NCI-H510A (cell line): ENCODE measurements around the gene TRIM62.
A peak's percentile ranks its signal among the peaks of the same experiment; 100 is the strongest.
"Not testable (repeated sequence)": the region's sequence is repeated elsewhere in the genome, so short reads cannot be mapped to it uniquely, and the experiment has no call there.

Experiments used
- DNase-seq: peaks from one replicate; lab custom pipeline; 2025; lab: John Stamatoyannopoulos, UW

Gene TRIM62

GRCh38 chr1:33158366-33158765 lies 23.5 kb downstream of the TRIM62 start:
- DNase-seq: no peak

- no peak for DNase-seq
These were observed 24.7 kb downstream of the TRIM62 start for GRCh38 chr1:33157131-33157530.

GRCh38 chr1:33155877-33156538 lies 25.8 kb downstream of the TRIM62 start:
- no peak for DNase-seq

GRCh38 chr1:33153650-33154049 lies 28.2 kb downstream of the TRIM62 start:
- no peak for DNase-seq

DNA sequence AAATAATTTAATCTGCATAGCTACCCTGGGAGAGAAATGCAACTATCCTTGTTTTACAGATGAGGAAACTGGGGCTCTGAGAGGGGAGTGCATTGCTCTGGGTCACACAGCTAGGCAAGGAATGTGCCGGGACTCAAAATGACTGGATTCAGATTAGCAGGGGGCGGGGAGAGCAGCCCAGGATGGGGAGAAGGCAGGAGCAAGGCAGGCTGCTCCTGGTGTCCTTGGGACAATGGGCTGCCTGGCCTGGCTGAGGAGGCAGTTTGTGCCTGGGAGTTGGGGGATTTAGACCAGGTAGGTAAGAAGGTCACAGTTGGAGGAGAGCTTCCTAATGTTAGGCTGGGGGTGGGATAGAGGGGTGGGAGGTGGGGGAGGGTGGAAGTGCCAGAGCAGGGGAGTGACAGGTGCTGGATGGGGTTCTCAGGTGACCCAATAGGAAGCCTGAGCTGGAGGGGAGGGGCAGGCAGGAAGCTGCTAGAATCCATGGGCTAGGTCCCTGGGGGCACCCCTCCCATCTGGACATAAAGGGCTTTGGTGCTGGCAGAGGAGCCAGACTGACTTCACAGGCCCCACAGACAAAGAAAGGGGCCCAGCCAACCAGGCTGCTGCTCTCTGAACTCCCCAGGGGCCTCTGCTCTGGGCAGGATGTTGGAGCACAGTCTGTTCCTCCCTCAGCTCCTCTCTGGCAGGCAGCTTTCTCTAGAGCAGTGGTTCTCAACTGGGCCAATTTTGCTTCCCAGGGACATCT lies 29.0 kb downstream of the TRIM62 start:
- DNase-seq: no peak

DNA sequence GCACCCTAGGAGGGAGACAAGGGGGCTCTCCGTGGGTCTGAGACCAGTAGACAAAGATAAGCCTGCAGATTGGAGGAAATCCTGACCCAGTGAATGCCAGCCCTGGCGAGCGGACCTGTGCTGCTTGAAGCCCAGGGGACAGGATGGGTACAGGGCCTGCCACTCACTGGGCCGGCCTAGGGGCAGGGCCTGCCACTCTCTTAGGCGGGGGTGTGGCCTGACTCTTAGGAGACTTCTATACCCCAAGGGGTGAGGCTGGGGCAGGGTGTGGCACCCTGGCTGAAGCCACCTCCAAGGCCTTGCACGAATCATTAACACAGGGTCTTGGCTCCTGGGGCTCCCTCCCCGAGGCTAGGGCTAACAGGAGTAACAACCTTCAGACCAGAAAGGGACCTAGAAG lies 30.7 kb downstream of the TRIM62 start:
- DNase-seq: no peak

DNA sequence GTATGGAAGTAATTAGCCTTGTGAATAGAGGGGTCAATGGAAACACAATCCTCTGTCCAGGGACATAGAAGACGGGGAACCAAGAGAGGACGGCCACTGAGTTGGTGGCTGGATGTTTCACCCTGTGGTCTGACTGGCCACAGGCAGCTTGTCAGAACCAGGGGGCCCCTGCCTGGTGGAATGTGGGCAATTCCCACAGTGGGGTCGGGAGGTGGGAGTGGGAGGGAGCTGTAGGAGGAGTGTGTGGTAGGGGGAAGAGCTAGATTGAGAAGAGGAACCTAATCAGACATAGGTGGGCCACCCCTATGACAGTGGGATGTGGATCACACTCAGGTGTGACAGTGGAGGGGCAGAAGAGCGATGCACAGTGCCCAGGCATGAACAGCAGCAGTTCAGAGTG lies 31.3 kb downstream of the TRIM62 start:
- DNase-seq: no peak

- peak; percentile 35 for DNase-seq
These were observed 32.2 kb downstream of the TRIM62 start for GRCh38 chr1:33149453-33150190.

- no peak for DNase-seq
These were observed 33.2 kb downstream of the TRIM62 start for GRCh38 chr1:33148615-33149014.

DNA sequence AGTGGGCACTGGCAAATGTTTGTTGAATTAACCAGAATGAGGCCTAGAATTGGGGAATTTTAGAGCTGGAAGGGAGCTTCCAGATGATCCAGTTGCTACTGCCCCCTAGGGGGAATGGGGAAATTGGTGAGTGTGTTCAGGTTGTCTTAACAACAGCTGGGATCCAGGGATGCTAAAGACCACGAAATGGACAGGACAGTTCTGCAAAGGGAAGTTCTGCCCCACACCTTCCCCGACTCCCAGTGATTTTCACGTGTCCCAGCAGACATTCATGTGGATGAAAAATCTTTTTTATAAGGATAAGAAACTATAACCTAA lies 33.9 kb downstream of the TRIM62 start:
- DNase-seq: no peak

GRCh38 chr1:33147275-33147996 lies 34.4 kb downstream of the TRIM62 start:
- DNase-seq: no peak

DNA sequence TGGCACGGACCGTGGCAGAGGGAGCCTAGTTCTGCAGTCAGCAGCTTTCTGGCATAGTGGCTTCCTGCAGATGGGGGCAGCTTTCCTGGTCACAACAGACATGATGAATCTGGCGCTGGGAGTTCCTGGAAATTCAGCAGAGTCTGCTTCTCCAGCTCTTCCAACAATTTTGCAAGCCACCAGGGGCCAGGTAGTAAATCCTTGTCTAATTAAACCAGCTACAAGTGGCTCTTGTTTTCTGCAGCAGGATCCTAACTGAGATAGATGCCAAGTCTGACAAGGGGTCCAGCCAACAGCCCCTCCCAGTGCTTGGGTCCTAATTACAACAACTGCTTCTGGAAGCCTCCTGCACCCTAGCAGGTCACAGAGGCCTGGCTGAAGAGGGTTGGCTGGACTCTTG lies 35.8 kb downstream of the TRIM62 start:
- DNase-seq: no peak

- no peak for DNase-seq
These were observed 38.1 kb downstream of the TRIM62 start for GRCh38 chr1:33143698-33144097.

GRCh38 chr1:33143176-33143575 lies 38.7 kb downstream of the TRIM62 start:
- no peak for DNase-seq

DNA sequence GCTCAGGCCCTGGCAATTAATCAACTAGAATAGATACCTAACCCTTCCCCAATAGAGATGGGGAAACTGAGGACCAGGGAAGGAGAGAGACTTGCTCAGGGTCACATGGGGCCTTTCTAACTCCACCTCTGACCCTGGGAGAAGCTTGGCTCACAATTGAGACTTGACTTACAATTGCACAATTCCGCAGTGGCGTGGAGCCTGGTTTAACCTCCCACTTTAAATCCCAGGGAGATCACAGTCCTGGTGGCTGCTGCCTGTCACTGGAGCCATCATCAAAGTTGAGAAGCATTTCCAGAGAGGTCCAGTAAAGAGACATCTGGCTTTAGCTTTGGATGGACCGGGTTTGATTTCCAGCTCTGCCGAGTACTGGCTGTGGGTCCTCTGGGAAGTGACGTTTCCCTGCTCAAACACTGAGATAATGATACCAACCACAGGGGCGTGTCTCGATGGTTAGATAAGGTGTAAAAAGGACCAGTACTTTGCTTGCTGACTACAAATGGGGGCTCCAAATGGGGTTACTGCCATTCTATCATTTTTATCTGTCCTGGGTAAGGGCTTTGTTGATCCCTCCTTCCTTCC lies 39.3 kb downstream of the TRIM62 start:
- DNase-seq: no peak

- no peak for DNase-seq
These were observed 40.1 kb downstream of the TRIM62 start for GRCh38 chr1:33141781-33142180.

- DNase-seq: no peak
These were observed 40.6 kb downstream of the TRIM62 start for GRCh38 chr1:33141216-33141615.

DNA sequence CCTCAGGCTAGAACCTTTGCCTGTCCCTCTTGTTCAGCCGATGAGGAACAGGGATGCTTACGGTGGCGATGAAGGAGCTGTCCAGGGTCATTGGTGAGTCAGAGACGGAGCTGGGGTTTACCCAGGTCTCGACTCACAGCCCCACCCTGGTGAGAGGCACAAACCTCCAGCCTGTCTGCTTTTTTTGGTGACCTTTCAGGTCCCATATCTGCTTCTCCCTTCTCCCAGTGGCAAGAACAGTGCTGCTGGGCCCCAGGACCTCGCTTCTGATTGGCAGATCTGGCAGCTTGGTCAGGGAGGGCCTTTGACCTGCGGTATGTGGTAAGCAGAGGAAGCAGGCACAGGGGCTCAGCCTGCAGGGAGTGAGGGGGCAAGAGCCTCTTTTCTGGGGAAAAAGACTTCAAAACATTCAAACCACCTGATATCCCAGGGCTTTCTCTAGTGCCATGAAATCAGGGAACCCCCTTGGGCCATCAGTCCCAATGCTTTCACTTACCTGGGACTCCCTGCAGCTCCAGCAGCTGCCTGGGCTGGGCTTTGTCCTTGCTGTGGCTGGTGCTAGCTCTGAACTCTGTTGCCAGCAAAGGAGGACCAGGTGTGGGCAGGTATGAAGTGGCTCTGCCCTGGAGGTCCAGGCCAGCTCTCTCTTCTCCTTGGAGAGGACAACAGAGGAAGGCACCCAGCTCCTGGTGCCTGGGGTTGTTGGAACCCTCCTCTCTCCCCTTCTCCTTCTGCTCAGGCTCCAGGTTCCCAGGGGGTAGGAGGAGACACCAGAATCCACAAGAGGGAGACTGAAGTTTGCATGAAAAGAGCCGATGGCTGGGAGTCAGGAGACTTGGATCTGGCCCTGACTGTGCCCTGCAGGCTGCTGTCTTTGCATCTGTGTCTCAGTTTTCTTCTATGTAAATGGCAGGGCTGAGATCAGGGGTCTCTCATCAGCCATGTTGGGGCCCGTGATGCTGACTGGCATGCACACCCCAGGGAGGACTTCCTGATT lies 41.4 kb downstream of the TRIM62 start:
- no peak for DNase-seq

DNA sequence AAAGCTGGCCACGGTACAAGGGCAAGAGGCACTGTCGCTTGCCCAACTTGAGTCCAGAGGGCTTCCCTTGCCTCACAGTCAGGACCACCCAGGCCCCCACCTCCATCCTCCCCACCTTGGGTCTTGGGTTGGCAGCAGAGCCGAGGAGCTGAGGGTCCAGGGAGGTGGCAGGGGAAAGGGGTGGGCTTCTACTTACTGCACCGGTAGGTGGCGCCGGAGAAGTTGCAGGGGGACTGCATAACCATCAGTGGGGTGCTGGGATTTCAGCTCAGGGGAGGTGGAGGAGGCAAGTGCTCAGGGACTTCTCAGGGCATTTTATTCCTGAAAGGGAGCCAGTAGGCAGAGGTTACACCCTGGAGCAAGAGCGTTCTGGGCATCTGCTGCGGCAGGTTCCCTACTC lies 44.0 kb downstream of the TRIM62 start:
- no peak for DNase-seq

DNA sequence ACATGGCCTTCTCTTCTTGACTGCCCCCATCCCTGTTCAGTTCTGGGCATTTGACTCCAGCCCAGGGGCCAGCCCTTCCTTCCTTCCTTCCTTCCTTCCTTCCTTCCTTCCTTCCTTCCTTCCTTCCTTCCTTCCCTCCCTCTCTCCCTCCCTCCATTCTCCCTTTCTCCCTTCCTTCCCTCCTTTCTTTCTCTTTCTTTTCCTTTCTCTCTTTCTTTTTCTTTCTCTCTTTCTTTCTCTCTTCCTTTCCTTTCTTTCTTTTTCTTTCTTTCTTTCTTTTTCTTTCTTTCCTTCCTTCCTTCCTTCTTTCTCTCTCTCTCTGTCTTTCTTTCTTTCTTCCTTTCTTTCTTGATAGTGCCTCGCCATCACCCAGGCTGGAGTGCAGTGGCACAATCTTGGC lies 45.8 kb downstream of the TRIM62 start:
- not testable (repeated sequence) for DNase-seq
